A673 (cell line): Measurements from ENCODE around the gene GMPPA.

Experiments
- CTCF ChIP-seq: fragments of 300-800, 200-600 bp; sonication (generic); conservative IDR thresholded peaks from 2 replicates; pipeline ENCODE4 v1.5.1; 2017; ENCODE audit warnings: low read depth, mild to moderate bottlenecking, antibody characterized with exemption, low read length, moderate library complexity, mixed read lengths
- EZH2 ChIP-seq: fragments of 200-600 bp; sonication (generic); IDR thresholded peaks from 2 replicates; pipeline ENCODE4 v1.6.1; 2017; ENCODE audit warnings: borderline replicate concordance, low read depth, mild to moderate bottlenecking, mixed read lengths, antibody characterized with exemption, low read length; ENCODE audit not compliant: poor library complexity, severe bottlenecking

- TF ChIP-seq EZH2, result no peak
- no peak for TF ChIP-seq CTCF
Measured at GRCh38 chr2:219491278-219491963, 7.3 kb upstream of the GMPPA start.
